ENCODE data around the gene SLC22A1.
A peak's percentile ranks its signal among the peaks of the same experiment; 100 is the strongest.

DNA sequence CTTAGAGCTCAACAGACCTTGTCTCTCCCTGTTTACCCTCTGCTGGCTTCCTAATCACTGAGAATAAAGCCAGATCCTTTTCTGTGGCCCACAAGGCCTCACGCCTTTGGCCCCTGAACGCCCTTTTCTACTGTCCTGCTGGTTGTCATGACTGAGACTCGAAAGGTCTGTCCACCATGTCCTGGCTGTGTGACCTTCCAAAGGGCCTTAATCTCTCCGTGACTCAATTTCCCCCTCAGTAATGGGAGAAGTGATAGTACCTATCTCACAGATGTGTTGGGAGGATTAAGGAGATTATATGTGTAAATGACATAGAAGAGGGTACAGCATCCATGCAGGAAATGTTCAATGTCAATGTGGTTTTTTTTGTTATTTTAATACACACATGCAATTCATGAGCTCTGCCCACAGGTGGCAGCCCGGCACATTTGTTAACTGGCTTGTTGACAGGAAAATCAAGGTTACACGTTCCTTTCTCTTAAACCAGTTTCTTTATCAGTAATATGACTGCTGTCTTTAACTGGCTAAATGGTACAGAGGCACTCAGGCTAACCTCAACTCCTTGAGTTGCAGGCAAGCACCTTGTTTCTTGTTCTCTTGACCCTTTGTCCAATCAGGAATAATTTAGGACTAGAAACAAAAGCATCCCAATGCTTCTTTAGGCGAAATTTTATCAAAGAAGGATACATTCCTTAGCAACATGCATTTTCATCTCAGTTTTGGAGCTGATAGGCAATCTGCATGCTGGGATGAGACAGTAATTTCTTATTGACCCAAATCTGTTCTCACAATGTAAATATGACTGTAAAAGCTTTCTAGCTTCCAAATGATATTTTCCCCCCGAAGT lies 16.6 kb downstream of the SLC22A1 start:
- TF ChIP-seq, protein P1, sequence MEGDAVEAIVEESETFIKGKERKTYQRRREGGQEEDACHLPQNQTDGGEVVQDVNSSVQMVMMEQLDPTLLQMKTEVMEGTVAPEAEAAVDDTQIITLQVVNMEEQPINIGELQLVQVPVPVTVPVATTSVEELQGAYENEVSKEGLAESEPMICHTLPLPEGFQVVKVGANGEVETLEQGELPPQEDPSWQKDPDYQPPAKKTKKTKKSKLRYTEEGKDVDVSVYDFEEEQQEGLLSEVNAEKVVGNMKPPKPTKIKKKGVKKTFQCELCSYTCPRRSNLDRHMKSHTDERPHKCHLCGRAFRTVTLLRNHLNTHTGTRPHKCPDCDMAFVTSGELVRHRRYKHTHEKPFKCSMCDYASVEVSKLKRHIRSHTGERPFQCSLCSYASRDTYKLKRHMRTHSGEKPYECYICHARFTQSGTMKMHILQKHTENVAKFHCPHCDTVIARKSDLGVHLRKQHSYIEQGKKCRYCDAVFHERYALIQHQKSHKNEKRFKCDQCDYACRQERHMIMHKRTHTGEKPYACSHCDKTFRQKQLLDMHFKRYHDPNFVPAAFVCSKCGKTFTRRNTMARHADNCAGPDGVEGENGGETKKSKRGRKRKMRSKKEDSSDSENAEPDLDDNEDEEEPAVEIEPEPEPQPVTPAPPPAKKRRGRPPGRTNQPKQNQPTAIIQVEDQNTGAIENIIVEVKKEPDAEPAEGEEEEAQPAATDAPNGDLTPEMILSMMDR (IDR thresholded peaks at IDR 0.05; ENCODE audit: low read depth, low read length, missing input control), result peak; percentile 84
- TF ChIP-seq, protein P2, sequence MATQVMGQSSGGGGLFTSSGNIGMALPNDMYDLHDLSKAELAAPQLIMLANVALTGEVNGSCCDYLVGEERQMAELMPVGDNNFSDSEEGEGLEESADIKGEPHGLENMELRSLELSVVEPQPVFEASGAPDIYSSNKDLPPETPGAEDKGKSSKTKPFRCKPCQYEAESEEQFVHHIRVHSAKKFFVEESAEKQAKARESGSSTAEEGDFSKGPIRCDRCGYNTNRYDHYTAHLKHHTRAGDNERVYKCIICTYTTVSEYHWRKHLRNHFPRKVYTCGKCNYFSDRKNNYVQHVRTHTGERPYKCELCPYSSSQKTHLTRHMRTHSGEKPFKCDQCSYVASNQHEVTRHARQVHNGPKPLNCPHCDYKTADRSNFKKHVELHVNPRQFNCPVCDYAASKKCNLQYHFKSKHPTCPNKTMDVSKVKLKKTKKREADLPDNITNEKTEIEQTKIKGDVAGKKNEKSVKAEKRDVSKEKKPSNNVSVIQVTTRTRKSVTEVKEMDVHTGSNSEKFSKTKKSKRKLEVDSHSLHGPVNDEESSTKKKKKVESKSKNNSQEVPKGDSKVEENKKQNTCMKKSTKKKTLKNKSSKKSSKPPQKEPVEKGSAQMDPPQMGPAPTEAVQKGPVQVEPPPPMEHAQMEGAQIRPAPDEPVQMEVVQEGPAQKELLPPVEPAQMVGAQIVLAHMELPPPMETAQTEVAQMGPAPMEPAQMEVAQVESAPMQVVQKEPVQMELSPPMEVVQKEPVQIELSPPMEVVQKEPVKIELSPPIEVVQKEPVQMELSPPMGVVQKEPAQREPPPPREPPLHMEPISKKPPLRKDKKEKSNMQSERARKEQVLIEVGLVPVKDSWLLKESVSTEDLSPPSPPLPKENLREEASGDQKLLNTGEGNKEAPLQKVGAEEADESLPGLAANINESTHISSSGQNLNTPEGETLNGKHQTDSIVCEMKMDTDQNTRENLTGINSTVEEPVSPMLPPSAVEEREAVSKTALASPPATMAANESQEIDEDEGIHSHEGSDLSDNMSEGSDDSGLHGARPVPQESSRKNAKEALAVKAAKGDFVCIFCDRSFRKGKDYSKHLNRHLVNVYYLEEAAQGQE (IDR thresholded peaks at IDR 0.05), result peak; percentile 24
- TF ChIP-seq JUND (IDR thresholded peaks at IDR 0.05) (no peak), NR2F2 (IDR thresholded peaks at IDR 0.05) (no peak)
